IMR-90 (cell line): ENCODE data around the gene ETNK1. TPM values are rescaled to one million over a fixed set of nuclear protein-coding genes. Genes with fewer than 3 reads are reported as not detected.

Experiments
- ATAC-seq: fragments of 200-7000 bp; cut with Tn5 transposase; 2 replicates; pipeline ENCODE4 v1.9.1; 2020; ENCODE audit warnings: low read depth, mild to moderate bottlenecking, moderate library complexity
- BruUV-seq: library from RNA; stranded (reverse); fragments of 400-500 nt; replicated peaks from 2 replicates; lab custom pipeline; 2021; lab: Mats Ljungman, UMichigan
- CTCF ChIA-PET: fragments of 300-600 bp; formaldehyde crosslinking; extraction: SDS; loops from one replicate; lab custom pipeline; 2021; ENCODE audit warnings: antibody characterized with exemption; lab: Yijun Ruan, JAX
- POLR2A ChIA-PET: fragments of 300-600 bp; sonication (Branson Sonifier 250); formaldehyde crosslinking; loops from one replicate; lab custom pipeline; 2022; ENCODE audit warnings: antibody characterized with exemption; ENCODE audit not compliant: unreplicated experiment; lab: Charles Lee
- DNase-seq: peaks from one replicate; pipeline ENCODE4 v3.0.0; 2013
- H2AFZ ChIP-seq: replicated peaks from 2 replicates; pipeline ENCODE3; 2013; ENCODE audit warnings: low read length, mild to moderate bottlenecking; ENCODE audit not compliant: poor library complexity
- H2AK5ac ChIP-seq: 2 replicates; pipeline ENCODE4 v1.6.1; 2013; ENCODE audit warnings: low read depth, low read length, inconsistent platforms
- H2AK9ac ChIP-seq: replicated peaks from 2 replicates; pipeline ENCODE3; 2013; ENCODE audit warnings: mild to moderate bottlenecking, low read depth, low read length, moderate library complexity; ENCODE audit not compliant: poor library complexity
- H2BK120ac ChIP-seq: 2 replicates; pipeline ENCODE4 v1.6.1; 2013; ENCODE audit warnings: low read depth, low read length, inconsistent platforms
- H2BK15ac ChIP-seq: 3 replicates; pipeline ENCODE4 v1.6.1; 2013; ENCODE audit warnings: low read depth, low read length, inconsistent platforms
- H2BK20ac ChIP-seq: 2 replicates; pipeline ENCODE4 v1.6.1; 2013; ENCODE audit warnings: low read depth, mild to moderate bottlenecking, inconsistent platforms, low read length, moderate library complexity
- H2BK5ac ChIP-seq: 2 replicates; pipeline ENCODE4 v1.6.1; 2013; ENCODE audit warnings: mild to moderate bottlenecking, low read depth, low read length, inconsistent platforms; ENCODE audit not compliant: poor library complexity, severe bottlenecking
- H3K14ac ChIP-seq: replicated peaks from 2 replicates; pipeline ENCODE4 v1.6.1; 2013; ENCODE audit warnings: low read depth, low read length, inconsistent platforms
- H3K18ac ChIP-seq: 2 replicates; pipeline ENCODE4 v1.6.1; 2013; ENCODE audit warnings: low read depth, low read length, control low read depth
- H3K23ac ChIP-seq: 2 replicates; pipeline ENCODE4 v1.6.1; 2013; ENCODE audit warnings: low read depth, low read length, inconsistent platforms
- H3K27ac ChIP-seq: 2 replicates; pipeline ENCODE4 v1.5.1; 2013; ENCODE audit warnings: mild to moderate bottlenecking, control low read depth, low read length; ENCODE audit not compliant: insufficient read depth
- H3K27me3 ChIP-seq: 2 replicates; pipeline ENCODE4 v1.6.1; 2013; ENCODE audit warnings: low read length; ENCODE audit not compliant: control insufficient read depth, insufficient read depth
- H3K36me3 ChIP-seq: 2 replicates; pipeline ENCODE4 v1.6.1; 2013; ENCODE audit warnings: low read length, mixed read lengths; ENCODE audit not compliant: control insufficient read depth, insufficient read depth
- H3K4ac ChIP-seq: 2 replicates; pipeline ENCODE4 v1.6.1; 2013; ENCODE audit warnings: low read depth, low read length, inconsistent platforms
- H3K4me1 ChIP-seq: 2 replicates; pipeline ENCODE4 v1.6.1; 2013; ENCODE audit warnings: low read length, mixed read lengths; ENCODE audit not compliant: control insufficient read depth, insufficient read depth
- H3K4me2 ChIP-seq: 2 replicates; pipeline ENCODE4 v1.6.1; 2013; ENCODE audit warnings: low read depth, mild to moderate bottlenecking, control low read depth, low read length, moderate library complexity
- H3K4me3 ChIP-seq: 2 replicates; pipeline ENCODE4 v1.5.1; 2013; ENCODE audit warnings: low read depth, mild to moderate bottlenecking, control low read depth, low read length, moderate library complexity; ENCODE audit not compliant: insufficient read depth
- H3K56ac ChIP-seq: 2 replicates; pipeline ENCODE4 v1.6.1; 2013; ENCODE audit warnings: low read length, inconsistent platforms; ENCODE audit not compliant: insufficient read depth; ENCODE audit errors: extremely low read depth
- H3K79me1 ChIP-seq, 2 experiments: 2 replicates each; pipeline ENCODE4 v1.6.1; 2013; ENCODE audit warnings: low read length in 2 of 2, inconsistent platforms in 1 of 2, low read depth in 1 of 2
- H3K9ac ChIP-seq: 2 replicates; pipeline ENCODE4 v1.6.1; 2013; ENCODE audit warnings: low read depth, low read length, control low read depth
- H3K9me1 ChIP-seq: 2 replicates; pipeline ENCODE4 v1.6.1; 2013; ENCODE audit warnings: low read length, inconsistent platforms; ENCODE audit not compliant: insufficient read depth
- H3K9me3 ChIP-seq: 2 replicates; pipeline ENCODE4 v1.6.1; 2013; ENCODE audit warnings: low read length; ENCODE audit not compliant: control insufficient read depth, insufficient read depth
- H4K20me1 ChIP-seq: 2 replicates; pipeline ENCODE4 v1.6.1; 2013; ENCODE audit warnings: low read length, inconsistent platforms; ENCODE audit not compliant: insufficient read depth
- H4K5ac ChIP-seq: 2 replicates; pipeline ENCODE4 v1.6.1; 2013; ENCODE audit warnings: mild to moderate bottlenecking, low read depth, low read length, control low read depth
- H4K8ac ChIP-seq, 2 experiments: 2 replicates each; pipeline ENCODE4 v1.6.1; 2013; ENCODE audit warnings: low read depth in 2 of 2, low read length in 2 of 2, control low read depth in 1 of 2, inconsistent platforms in 1 of 2
- H4K91ac ChIP-seq: 2 replicates; pipeline ENCODE4 v1.6.1; 2013; ENCODE audit warnings: low read depth, low read length, inconsistent platforms; ENCODE audit not compliant: insufficient read depth
- BHLHE40 ChIP-seq: fragments of 150-350 bp; IDR thresholded peaks from 2 replicates; pipeline ENCODE4 v1.6.1; 2016; ENCODE audit warnings: mild to moderate bottlenecking, low read depth, low read length
- CEBPB ChIP-seq: IDR thresholded peaks from 2 replicates; pipeline ENCODE4 v1.6.1; 2012; ENCODE audit warnings: low read depth, low read length, improper control_type of control experiment
- FOS ChIP-seq: fragments of 150-350 bp; IDR thresholded peaks from 2 replicates; pipeline ENCODE4 v1.6.1; 2016; ENCODE audit warnings: low read depth, low read length
- NFE2L2 ChIP-seq: fragments of 150-350 bp; IDR thresholded peaks from 2 replicates; pipeline ENCODE4 v1.6.1; 2016; ENCODE audit warnings: low read depth, mild to moderate bottlenecking, low read length
- POLR2A ChIP-seq: IDR thresholded peaks from 2 replicates; pipeline ENCODE4 v1.6.1; 2012; ENCODE audit warnings: mild to moderate bottlenecking, low read depth, low read length
- WGBS, 2 experiments: methylation state at CpG; one replicate each; pipeline versions ENCODE4 v1.1.5 to v1.1.7; 2013; ENCODE audit warnings: missing lambda C conversion rate in 2 of 2; ENCODE audit not compliant: insufficient read length in 1 of 2; ENCODE audit errors: extremely low coverage in 2 of 2; 5-methylcytosine and 5-hydroxymethylcytosine counted together
- dilution Hi-C: fragments of 300-500 bp; cut with HindIII; formaldehyde crosslinking; loops from one replicate; pipeline ENCODE4 v1.14.3; 2018; ENCODE audit warnings: low sequenced_read_pairs; ENCODE audit not compliant: unreplicated experiment
- in situ Hi-C: fragments of 300-500 bp; cut with MboI; formaldehyde crosslinking; loops from 3 replicates; pipeline ENCODE4 v1.14.3; 2019; ENCODE audit warnings: low sequenced_read_pairs, inconsistent platforms, mixed read lengths
- intact Hi-C: fragments of 100-400 bp; cut with micrococcal nuclease; formaldehyde crosslinking; loops from 2 replicates; pipeline ENCODE4 v1.10.0; 2022
- polyA plus RNA-seq, 3 experiments: library from polyadenylated mRNA; depleted of rRNA; stranded (reverse); fragments of >200 nt; gene quantifications; 2 replicates each; pipeline ENCODE4 v1.2.3, GENCODE V29; 2012; ENCODE audit warnings: low replicate concordance in 1 of 3
- total RNA-seq: library from RNA; depleted of rRNA; stranded (reverse); fragments of >200 nt; gene quantifications from 2 replicates; pipeline ENCODE4 v1.2.3, GENCODE V29; 2012
- TF ChIP-seq, protein P1 (sequence below): conservative IDR thresholded peaks from 2 replicates; pipeline ENCODE4 v1.5.1; 2012; ENCODE audit warnings: mild to moderate bottlenecking, low read depth, low read length, improper control_type of control experiment

Gene ETNK1
- total and polyA plus RNA-seq, 2 of the 4 experiments (the other 2 are of a cell fraction), result 12.8 to 33.3 TPM

- WGBS, 2 experiments, result 33% methylated on average over 1 of the region's 7 CpGs; no CpG with 5 or more reads in 1 of the 2 experiments
- H3K4ac ChIP-seq, result no peak overlapping the region
- no peak overlapping the region for H3K23ac ChIP-seq
- TF ChIP-seq NFE2L2, result no peak
- TF ChIP-seq BHLHE40, result no peak
- TF ChIP-seq CEBPB, result no peak
- TF ChIP-seq POLR2A, result no peak
- TF ChIP-seq, protein P1, sequence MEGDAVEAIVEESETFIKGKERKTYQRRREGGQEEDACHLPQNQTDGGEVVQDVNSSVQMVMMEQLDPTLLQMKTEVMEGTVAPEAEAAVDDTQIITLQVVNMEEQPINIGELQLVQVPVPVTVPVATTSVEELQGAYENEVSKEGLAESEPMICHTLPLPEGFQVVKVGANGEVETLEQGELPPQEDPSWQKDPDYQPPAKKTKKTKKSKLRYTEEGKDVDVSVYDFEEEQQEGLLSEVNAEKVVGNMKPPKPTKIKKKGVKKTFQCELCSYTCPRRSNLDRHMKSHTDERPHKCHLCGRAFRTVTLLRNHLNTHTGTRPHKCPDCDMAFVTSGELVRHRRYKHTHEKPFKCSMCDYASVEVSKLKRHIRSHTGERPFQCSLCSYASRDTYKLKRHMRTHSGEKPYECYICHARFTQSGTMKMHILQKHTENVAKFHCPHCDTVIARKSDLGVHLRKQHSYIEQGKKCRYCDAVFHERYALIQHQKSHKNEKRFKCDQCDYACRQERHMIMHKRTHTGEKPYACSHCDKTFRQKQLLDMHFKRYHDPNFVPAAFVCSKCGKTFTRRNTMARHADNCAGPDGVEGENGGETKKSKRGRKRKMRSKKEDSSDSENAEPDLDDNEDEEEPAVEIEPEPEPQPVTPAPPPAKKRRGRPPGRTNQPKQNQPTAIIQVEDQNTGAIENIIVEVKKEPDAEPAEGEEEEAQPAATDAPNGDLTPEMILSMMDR, result no peak
- TF ChIP-seq FOS, result no peak
- H3K79me1 ChIP-seq, result no peaks in the 10 kb centered on the region
- H3K9ac ChIP-seq, result no peak overlapping the region
- no peak overlapping the region for H3K18ac ChIP-seq
- H2AK5ac ChIP-seq, result no peak overlapping the region
- no peak for DNase-seq
- no peak overlapping the region for H2AK9ac ChIP-seq
- H3K9me1 ChIP-seq, result no peaks in the 10 kb centered on the region
- BruUV-seq, result no TSS peak
- H3K36me3 ChIP-seq, result no peaks in the 10 kb centered on the region
- ChIA-PET CTCF (no interaction called here), POLR2A (no interaction called here)
- ATAC-seq, result no peak
- H2BK5ac ChIP-seq, result no peak overlapping the region
- H3K4me2 ChIP-seq, result no peak overlapping the region
- no peaks in the 10 kb centered on the region for H3K27me3 ChIP-seq
- H2BK120ac ChIP-seq, result no peak overlapping the region
- no peak overlapping the region for H2AFZ ChIP-seq
- H3K14ac ChIP-seq, result no peak overlapping the region
- no peak overlapping the region for H3K4me3 ChIP-seq
- no peaks in the 10 kb centered on the region for H4K20me1 ChIP-seq
- no peak overlapping the region for H3K56ac ChIP-seq
- no peak overlapping the region for H4K5ac ChIP-seq
- no peak overlapping the region for H4K91ac ChIP-seq
- dilution Hi-C loops (no loop called here), intact Hi-C loops (no loop called here), in situ Hi-C loops (no loop called here)
- no peak overlapping the region for H2BK20ac ChIP-seq
- H3K27ac ChIP-seq, result no peak overlapping the region
- H4K8ac ChIP-seq, result no peak overlapping the region
- no peak overlapping the region for H2BK15ac ChIP-seq
- H3K4me1 ChIP-seq, result peaks cover 5% of the 10 kb centered on the region
- H3K9me3 ChIP-seq, result no peaks in the 10 kb centered on the region
These were observed 108.8 kb downstream of the ETNK1 start for GRCh38 chr12:22733756-22734155.
